HG03520 (cell line): Measurements from ENCODE around the gene MUSTN1.

Source experiments
- ATAC-seq: cut with Tn5 transposase; IDR thresholded peaks from one replicate; pipeline ENCODE4 v1.9.1; 2021; ENCODE audit warnings: mild to moderate bottlenecking, moderate library complexity; ENCODE audit not compliant: unreplicated experiment

The MUSTN1 gene

DNA sequence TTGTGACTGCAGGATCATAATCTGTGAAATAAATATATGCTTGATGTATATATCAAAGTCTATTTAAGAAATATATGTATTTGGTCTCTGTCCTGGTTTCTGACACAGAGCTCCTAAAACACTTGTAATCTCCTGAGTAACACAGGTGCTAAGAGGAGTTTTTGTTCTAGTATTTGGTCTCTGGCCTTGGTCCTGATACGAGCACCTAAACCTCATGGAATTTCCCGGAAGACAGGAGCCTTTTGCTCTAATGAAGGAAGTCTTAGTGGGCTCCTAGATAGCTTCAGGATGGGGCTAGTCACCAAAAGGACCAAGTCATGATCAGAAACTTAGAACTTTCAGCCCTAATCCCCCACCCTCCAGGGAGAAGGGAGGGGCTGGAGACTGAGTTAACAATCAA, 19.2 kb upstream of the MUSTN1 start:
- ATAC-seq: no peak

DNA sequence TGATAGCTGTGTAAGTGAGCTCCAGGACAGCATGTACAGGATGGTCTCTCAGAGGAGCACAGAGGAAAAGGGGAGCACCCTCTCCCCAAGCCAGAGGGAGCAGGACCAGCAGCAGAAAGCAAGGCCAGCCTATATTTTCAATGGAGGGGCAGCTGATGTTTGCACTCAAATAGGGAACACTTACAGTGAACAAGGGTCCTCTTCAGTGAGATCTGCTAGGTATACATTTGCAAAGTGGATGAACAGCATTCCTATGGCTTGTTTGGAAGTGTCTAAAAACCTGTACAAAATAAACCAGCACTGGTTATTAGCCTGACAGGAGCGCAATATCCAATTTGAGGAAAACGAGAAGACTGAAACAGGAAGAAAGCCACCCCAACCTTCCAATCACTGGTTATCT, 17.6 kb upstream of the MUSTN1 start:
- ATAC-seq: no peak

DNA sequence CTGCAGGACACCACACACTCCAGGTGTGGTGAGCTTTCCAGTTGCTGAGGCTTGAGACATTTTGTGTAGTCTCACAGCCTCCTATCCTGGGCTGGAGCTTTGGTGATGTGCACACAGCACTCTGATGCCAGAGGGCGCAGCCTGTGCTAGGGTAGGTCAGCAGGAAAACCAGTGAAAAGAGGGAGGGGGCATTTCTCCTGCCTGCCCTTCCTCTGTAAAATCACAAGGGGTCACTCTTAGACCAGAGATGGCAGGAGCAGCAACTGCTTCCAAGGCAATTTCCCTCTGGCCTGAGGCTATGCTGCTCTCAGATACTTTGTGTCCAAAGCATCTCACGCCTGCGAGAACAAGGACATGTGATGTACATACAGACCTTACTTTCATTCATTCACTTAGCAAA, 16.5 kb upstream of the MUSTN1 start:
- no peak for ATAC-seq

DNA sequence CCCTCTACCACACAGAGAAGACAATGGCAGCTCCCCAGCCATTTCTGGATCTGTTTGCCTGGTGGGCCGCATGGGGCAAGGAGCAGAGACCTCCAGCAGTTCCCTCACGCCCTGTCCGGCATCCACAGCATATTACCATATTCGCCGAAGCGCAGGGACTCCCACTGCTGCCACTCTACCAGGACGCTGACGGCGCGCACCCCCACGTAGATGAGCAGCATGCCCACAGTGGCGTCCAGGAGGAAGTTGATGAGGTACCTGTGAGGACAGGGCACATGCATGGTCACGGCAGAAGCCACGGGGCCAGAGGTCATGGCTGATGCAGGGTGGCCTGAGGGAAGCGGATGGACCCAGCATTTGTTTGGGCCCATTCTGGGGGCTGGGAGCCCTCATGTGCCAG, 14.8 kb upstream of the MUSTN1 start:
- no peak for ATAC-seq

DNA sequence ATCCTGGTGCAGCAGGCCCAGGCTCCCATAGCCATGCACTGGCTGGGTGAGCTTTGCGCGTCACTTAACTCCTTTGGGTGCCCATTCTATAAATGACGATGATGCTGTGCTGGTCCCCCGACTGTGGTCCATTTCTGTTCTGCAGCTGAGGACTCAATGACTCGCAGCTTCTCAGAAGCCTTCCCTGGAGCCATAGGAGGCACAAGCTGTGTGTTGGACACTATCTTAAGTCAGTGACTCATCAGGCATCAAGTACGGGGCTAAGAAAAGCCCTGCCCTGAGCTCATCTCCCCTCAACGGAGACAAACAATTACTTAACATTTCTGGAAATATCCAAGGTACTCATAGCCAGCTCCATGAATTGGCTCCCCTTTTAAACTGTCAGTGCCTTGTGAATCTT, 13.8 kb upstream of the MUSTN1 start:
- ATAC-seq: no peak

DNA sequence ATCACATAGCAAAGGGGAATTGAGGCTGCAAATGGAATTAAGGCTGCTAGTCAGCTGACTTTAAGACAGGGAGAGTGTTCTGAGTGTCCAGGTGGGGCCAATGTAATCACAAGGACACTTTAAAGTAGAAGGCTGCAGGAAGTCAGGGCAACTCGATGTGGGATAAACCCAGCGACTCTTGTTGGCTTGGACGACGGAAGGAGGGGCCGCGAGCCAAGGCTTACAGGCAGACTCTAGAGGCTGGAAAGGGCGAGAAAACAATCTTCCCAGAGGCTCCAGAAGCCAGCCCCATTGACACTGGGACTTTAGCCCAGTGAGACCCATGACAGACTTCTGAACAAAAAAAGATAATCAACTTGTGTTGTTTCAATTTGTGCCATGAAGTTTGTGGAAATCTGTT, 12.9 kb upstream of the MUSTN1 start:
- no peak for ATAC-seq

DNA sequence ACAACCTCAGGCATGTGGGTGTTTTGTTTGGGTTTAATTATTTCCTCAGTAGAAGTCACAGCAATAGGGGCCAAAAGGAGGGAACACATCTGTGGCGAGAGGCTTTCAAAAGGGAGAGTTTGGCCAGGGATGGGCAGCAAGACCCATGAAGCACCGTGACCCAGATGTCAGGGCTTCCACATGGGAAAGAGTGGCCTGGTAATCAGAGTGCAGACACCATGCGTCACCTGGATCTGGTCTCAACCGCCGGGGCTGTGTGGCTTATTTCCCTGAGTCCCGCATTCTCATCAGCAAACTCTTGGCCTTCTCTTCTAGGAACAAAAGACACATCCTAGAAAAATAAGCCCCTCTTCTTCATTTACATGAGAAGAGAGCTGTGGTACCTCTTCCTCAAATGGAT, 12.4 kb upstream of the MUSTN1 start:
- ATAC-seq: no peak

DNA sequence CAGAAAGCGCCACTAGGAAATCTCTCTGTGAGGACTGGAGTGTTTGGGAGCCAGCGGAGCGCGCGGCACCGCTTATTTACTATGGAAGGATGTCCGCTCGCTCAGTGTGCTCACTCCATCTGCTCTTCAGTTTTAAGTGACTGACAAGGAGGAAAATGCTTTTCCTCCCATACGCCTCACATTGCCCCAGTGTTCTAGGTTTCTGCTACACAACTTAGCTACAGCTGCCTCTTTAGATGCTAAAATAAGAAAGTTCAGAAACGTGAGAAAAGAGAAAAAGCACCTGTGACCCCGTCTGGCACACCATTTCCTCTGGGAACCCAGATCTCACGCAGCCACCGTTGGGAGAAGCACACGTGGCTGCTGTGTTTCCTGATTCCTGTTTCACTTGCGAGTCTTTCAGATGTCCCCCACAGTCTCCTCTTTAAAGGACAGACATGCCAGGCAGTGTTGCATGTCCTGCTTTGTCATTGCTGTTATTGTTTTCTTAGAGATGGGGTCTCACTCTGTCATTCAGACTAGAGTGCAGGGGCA, 11.7 kb upstream of the MUSTN1 start:
- ATAC-seq: no peak

DNA sequence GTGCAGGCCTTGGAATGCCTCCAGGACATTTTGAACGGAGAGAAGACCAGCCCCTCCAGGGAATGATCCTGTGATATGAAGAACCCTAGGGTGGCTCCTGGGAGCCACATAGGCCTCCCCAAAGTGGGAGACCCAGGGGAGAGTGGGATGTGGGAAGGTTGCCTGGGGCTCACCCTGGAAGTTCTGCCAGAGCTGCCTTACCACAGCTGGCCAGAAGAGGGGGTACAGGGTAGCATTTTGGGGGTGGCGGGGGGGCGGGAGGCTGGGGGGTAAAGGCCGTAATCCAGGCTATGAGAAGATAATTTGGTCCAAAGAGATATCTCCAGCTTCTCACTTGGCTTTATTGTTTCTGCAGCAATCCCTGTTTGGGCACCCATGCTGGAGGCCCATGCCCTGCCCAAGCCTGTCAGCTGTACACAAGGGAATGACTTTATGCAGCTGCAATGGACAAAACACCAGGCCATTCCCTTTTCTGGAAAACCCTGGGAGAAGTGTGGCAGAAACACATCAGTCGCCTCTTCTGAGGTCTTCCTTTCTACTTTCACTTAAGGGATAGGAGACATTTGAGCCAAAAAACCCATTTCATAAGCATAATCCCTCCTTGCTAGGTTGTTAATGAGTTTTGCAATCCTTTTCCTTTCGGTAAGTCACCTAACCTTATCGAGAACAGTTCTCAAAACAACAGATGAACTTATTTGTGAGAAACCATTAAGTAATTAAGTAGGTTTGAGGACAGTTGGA, 11.0 kb upstream of the MUSTN1 start:
- no peak for ATAC-seq

DNA sequence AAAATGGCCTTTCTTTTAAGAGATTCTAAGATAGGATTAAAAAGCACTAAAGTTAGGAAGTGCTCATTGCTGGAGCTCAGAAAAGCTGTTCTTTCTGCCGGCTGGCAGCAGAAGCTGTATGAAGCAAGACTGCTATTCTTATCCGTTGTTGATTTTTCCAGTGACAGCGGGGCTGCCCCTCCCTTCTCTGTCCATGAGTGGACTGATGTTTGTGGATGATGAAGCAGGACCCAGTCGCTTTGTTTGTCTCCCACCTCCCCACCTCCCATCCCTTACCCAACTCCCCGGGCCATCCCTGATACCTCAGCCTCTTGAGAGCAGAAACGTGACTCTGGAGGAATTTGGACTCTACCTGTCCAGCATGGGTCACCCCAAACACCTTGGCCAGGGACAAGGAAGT, 10.3 kb upstream of the MUSTN1 start:
- ATAC-seq: no peak

DNA sequence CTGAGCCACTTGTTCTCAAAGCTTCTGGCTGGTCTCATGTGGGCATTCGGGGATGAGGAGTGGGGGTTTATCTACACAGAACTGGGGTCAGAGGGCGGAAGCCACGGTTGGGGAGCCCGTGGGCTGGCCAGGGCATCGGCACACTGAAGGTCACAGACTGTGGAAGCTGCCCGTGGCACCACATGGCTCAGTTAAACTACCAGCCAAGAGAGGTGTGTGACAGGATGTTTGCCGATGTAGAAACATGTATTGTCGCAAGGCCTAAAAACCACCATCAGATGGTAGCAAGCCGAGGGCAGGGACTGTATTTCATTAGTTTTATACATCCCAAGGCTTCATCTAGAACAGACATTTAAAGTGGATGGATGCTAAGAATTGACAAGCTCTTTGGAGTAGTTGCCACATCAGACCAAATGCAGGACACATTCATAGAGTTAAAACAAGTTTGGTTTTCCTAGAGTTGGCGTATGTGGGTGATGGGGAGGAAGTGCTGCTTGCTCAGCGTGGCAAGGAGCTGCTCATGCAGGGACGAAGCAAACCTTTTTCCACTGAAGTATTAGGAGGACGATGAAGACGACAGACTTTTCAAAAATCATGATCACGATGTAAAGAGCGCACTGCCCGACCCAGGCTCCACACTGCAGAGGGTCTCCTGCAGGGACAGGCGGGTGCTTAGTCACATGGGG, 9.6 kb upstream of the MUSTN1 start:
- no peak for ATAC-seq

DNA sequence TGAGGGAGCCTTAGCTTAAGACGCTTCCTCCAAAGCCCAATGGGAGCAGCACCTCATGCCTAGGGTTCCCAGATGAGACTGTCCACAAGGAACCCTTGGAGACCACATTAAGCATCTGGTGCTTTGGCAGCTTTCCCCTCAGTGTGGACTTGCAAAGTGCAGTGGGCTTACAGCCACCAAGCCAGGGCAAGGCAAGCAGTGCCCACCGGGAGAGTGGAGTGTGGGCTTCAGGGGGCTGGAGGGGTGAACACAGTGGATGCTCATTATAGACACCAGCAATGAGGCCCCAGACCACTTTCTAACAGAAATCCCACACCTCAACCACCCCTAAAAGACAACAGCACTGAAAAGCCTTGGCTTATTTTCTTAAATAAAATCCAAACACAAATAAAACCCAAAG, 9.1 kb upstream of the MUSTN1 start:
- no peak for ATAC-seq

DNA sequence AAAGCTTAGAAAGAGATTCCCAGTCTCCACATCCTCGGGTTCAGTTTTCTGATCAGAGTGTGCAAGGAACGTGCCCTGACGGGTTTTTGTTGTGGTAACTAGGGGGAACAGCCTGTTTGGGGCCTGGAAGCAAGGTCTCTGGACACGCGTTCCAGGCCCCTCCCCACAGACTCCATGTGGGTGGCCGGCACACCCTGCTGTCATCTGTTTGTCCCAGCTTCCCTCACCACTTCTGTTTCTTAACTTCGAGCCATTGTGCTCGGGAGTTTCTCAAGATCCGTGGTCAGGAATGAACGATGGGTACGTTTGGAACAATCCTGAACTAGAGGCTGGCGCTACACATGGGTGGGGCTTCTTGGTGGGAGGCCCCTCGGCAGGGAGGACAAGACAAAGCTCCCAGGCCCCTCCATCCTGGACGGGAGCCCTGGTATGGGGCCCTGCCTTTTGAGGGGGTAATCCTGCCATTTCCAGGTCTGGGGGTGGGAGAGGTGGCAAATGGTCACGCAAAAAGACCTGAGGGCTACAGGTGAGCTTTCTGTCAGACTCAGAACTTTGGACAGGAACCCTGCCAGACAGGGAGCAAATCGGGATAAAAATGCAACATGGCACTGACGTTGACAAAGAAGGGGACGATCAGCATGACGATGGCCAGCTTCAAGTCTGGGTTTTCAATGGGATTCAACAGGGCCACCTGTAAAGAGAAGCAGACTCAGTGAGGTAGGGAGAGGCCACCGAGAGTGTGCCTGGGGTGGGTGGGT, 8.5 kb upstream of the MUSTN1 start:
- ATAC-seq: no peak

DNA sequence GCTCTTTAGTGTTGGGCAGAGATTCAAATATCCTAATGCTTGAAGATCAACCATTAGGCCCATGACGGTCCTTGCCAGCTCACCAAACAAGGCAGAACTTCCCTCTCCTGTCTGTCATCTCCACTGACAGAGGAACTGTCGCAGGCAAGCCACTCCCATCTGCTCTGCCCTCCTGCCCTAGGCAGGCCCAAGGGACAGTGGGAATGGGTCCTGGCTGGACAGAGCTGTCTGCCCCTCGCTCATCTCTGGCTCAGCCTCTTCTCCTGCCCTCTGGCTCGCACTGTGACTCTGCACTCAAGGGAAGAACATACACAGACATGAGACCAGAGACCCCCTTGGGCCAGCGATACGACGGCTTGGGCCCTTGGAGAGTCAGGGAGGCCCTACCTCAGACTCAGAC, 7.6 kb upstream of the MUSTN1 start:
- no peak for ATAC-seq

DNA sequence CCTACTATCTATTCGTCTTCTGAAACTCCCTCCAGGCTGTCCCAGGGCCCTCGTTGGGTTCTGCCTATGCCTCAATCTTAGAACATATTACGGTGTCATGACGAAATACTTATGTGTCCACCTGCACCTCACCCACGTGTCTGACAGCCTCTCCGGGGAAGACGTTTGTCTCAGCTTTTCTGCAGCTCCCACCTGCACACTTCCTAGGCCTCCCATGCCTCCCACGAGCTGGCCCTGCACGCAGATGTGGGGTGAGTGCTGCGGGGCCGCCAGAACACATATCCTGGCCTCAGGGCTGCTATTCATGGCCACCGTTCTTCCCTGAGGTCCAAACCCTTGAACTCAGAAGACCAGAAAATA, 7.1 kb upstream of the MUSTN1 start:
- no peak for ATAC-seq

DNA sequence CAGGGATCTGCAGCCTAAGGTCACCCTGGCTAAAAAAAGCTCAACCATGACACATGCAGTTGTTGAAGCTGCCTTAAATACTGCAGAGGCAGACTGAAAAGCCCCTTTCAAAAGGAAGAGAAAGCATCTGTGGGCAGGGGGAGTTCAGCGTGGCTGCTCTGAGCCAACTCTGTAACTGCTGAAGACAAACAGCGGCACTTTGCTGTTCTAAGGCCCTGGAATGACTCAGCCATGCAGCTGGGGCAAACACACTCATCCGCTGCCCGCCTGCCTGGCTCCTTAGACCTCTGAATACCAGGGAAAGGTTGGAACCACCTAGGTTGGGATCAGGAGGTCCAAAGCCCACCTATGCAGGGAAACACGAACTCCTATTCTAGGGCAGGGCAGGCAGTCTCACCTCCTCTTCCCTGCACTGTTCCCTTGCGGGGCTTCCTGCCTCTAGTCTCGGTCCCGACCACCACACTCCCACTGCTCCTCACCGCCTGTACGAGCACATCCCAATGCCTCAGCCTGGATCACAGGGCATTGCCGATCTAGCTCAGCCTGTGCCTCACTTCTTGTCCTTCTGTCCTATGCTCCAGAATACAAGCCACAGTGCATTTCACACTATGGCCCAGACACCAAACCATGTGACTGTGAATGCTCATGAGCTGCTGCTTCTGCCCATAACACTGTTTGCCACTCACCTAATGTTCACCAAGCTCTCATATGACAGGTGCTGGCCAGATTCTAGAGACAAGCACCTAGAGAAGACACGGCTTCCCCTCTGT, 6.6 kb upstream of the MUSTN1 start:
- no peak for ATAC-seq

DNA sequence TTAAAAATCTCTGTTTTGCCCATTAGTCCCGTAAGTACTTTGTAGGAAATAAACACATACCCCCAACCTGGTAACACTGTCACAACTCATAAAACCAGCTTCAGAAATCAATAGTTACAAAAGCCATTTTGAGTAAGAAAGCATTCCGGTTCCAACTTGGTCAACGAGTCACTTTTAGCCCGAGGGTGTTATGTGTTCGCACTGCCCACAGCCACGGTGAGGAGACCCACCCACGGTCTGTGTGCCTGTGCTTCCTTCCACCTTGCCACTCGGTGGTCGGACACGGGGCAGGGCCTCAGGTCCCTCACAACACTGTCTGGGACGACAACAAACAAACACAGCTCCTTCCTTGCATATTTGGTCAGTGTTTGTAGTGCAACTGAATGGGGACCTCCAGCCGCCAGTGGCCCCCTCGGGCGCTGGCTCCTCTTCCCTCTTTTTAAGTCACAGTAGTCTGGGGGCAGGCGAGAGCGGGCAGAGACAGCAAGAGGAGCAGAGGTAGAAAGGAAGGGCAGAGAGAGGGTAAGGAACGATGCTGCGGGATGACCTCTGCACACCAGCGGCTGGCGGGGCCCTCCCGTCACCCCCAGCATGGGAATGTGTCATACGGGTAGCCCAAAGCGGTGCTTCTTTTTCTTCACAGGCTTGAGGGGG, 5.2 kb upstream of the MUSTN1 start:
- ATAC-seq: no peak

DNA sequence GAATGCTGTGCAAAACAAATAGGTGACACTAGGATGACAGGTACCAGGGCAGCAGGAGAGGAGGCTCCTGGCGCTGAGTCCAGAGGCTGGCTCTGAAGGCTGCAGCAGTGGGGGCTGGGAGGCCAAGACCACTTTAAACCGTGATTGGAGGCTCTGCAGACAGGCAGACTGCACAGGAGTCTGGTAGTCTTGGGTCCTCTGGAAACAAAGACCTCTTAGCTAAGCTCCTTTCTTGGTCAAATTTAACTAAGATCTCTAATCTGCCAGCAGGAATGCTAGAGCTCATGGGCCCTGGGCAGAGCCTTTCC, 4.4 kb upstream of the MUSTN1 start:
- no peak for ATAC-seq

DNA sequence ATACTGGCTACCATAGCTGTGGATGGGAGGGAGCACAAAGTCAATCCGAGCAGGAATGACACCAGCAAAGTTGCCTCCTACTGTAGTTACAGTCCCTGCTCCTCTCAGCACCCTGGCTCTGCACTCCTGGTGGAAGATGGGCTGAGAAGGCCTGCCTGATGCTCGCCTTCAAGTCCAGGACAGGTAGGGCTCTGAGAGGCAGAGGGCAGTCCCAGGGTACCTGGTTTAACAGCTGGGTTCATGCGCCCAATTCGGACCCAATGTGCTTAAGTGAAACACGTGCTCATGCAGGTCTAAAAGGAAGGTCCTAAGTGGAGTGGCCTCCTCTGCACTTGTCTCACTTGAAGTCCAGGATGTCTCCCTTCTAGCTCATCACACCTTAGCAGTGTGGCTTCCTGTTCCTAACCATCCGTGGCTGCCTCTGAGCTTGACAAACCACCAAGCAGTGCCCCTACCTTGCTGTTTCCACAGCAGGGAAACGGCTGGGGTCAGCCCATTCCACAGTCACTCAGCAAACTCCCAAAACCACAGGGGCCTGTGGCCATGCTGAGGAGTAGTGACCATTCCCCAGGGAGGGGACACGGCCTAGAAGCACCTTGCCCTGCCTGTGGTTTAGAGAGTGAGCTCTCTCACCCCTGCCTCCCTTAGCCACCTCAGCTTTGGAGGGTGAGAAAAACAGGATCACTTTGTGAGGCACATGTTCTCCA, 3.9 kb upstream of the MUSTN1 start:
- no peak for ATAC-seq

DNA sequence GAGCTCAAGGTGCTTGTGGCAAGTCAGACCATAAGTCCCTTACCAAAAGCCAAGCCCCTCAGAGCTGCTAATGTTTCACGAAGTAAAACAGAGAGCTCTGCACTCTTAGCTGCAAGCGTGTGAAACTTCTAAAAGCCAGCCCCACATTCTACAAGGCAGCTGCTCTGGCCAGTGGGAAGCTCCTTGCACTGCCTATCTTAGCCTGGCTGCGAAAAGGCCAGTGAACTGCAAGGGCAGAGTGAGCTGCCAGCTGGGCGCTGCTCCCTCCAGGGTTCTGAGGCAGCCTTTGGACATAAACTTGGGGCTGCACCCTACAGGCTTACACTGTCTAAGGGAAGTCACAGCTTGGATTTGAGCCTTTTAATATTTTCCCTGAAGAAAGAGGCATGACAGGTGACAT, 2.2 kb upstream of the MUSTN1 start:
- ATAC-seq: no peak
